HG03025 (cell line): ENCODE data around the gene ENDOD1.

ENCODE experiments used
- ATAC-seq: cut with Tn5 transposase; IDR thresholded peaks from one replicate; pipeline ENCODE4 v1.9.1; 2021; ENCODE audit warnings: mild to moderate bottlenecking, moderate library complexity; ENCODE audit not compliant: unreplicated experiment, low FRiP score

The ENDOD1 gene

GRCh38 chr11:95163106-95163505 is 73.5 kb downstream of the ENDOD1 start:
- no peak for ATAC-seq

GRCh38 chr11:95165638-95166037 is 76.0 kb downstream of the ENDOD1 start:
- no peak for ATAC-seq

- ATAC-seq: no peak
Observed at GRCh38 chr11:95166781-95167180, 77.1 kb downstream of the ENDOD1 start.

- ATAC-seq: no peak
Observed at GRCh38 chr11:95170294-95170693, 80.6 kb downstream of the ENDOD1 start.

GRCh38 chr11:95175818-95176380 is 86.3 kb downstream of the ENDOD1 start:
- ATAC-seq: no peak
